VCaP (cell line): Measurements from ENCODE around the gene MYO3B.

ENCODE experiments used
- H3K27ac ChIP-seq: fragments of 450-650 bp; 2 replicates; pipeline ENCODE4 v1.5.1; 2017
- CTCF ChIP-seq: fragments of 450-650 bp; conservative IDR thresholded peaks from 2 replicates; pipeline ENCODE4 v1.5.1; 2017; ENCODE audit warnings: mild to moderate bottlenecking, moderate library complexity

MYO3B gene

DNA sequence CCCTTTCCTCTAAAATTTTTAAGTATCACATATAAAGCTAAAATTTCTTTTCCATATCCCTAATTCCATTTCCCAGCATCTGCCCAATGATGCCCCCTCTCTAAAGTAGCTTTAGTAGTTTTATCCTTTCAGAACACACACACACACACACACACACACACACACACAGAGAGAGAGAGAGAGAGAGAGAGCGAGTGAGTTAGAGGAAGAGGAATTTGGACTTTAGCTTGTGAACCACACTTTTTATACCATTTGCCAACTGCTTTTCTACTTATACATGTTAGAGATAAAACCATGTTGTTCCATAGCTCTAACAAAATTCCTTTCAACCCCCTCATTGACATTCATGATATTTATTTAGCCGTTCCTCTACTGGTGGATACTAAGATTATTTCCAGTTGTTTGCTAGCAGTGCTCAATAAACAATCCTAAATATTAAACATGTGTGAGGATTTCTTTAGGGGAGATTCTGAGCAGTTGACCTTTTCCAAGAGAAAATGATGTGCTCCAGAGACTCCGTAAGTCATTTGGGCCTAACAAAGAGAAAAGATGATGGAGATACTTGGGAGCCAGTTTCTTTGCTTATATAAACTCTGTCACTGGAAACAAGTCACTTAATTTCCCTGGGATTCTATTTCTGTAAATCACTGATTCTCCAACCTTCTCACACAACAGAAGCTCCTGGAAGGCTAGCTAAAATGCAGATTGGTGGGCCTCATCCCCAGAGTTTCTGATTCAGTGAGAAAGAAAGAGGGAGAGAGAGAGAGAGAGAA lies 307.5 kb downstream of the MYO3B start:
- no peak overlapping the region for H3K27ac ChIP-seq

DNA sequence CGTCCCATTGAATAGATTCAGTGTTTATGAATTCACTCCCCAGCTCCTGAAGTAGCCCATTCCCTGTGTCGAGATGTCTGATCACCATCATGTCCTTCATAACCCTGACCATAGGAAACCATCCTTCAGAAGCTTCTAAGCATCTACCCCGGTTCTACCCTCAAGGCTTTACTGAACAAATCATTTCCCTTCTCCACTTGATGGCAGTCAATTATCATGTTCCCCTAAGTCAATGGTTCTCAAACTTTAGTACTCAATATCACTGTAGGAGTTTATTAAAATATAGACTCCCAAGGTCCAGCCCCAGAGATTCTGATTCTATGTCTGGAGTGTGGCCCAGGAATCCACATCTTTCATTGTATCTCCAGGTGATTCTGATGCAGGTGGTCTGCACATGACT lies 308.8 kb downstream of the MYO3B start:
- TF ChIP-seq CTCF, result no peak
- no peak overlapping the region for H3K27ac ChIP-seq

More for the DNA sequence above, 307.5 kb downstream of the MYO3B start:
- no peak for TF ChIP-seq CTCF

DNA sequence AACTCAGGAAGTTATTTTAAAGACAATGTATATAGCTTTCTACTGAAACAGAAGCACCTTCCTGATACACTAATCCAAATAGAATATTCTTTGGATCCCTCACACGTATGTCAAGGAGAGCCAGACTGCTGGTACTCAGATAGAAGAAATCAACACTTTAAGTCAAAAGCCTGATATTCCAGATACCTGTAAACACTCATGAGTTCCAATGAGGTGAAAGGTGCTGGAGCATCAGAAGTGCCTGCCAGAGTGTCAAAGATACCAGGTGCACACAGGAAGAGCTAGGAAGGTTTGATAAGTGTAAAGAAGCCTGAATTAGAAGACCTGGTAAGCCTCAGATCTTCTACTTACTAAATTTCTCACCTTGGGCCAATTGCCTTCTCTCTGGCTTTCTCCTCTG lies 310.9 kb downstream of the MYO3B start:
- TF ChIP-seq CTCF, result no peak
- no peak overlapping the region for H3K27ac ChIP-seq

- H3K27ac ChIP-seq, result no peak overlapping the region
- TF ChIP-seq CTCF, result no peak
These were observed 314.1 kb downstream of the MYO3B start for GRCh38 chr2:170492010-170492409.

GRCh38 chr2:170493426-170494097 lies 315.6 kb downstream of the MYO3B start:
- TF ChIP-seq CTCF, result no peak
- H3K27ac ChIP-seq, result no peak overlapping the region

GRCh38 chr2:170495896-170496295 lies 317.9 kb downstream of the MYO3B start:
- H3K27ac ChIP-seq, result no peak overlapping the region
- no peak for TF ChIP-seq CTCF

- H3K27ac ChIP-seq, result no peak overlapping the region
- TF ChIP-seq CTCF, result no peak
These were observed 320.7 kb downstream of the MYO3B start for GRCh38 chr2:170498619-170499018.
